ENCODE measurements around the gene WNT8A. TPM values are rescaled to one million over a fixed set of nuclear protein-coding genes. Genes with fewer than 3 reads are reported as not detected.

The WNT8A gene
- total and polyA plus RNA-seq, 2 experiments from 2014 or later, result not detected

DNA sequence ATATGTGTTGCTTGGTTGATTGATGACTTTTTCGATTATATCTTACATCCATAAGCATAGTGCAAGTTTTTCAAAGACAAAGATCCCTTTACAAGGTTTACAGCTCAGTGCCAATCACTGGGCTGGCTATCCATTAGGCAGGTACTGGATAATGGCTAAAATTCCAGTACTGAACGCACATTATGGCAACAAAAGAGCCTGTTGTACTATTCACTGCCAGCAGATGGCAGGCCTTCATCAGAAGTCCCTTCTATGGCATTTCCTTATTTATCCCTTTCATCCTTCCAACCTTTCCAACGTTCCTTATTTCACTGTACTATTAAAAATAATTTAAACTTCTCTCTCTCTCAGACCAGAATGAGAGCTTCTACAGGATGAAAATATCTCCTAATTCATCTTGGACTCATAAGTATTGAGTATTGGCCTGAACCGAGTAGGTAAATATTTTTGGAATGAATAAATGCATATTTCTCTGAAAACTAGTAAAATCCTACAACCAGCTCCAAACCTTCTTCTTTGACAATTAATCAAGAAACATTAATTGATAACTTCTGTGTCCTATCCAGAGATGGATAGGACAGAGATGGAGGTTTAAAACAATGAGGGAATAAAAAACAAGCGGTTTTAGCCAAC, 6.7 kb upstream of the WNT8A start:
- H3K27ac ChIP-seq, result no peak overlapping the region
- H3K4me3 ChIP-seq, result no peak overlapping the region
- H3K36me3 ChIP-seq, result no peaks in the 10 kb centered on the region
- no peaks in the 10 kb centered on the region for H3K27me3 ChIP-seq
- TF ChIP-seq, protein P1, sequence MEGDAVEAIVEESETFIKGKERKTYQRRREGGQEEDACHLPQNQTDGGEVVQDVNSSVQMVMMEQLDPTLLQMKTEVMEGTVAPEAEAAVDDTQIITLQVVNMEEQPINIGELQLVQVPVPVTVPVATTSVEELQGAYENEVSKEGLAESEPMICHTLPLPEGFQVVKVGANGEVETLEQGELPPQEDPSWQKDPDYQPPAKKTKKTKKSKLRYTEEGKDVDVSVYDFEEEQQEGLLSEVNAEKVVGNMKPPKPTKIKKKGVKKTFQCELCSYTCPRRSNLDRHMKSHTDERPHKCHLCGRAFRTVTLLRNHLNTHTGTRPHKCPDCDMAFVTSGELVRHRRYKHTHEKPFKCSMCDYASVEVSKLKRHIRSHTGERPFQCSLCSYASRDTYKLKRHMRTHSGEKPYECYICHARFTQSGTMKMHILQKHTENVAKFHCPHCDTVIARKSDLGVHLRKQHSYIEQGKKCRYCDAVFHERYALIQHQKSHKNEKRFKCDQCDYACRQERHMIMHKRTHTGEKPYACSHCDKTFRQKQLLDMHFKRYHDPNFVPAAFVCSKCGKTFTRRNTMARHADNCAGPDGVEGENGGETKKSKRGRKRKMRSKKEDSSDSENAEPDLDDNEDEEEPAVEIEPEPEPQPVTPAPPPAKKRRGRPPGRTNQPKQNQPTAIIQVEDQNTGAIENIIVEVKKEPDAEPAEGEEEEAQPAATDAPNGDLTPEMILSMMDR (IDR thresholded peaks at IDR 0.05; ENCODE audit: low read depth, low read length), result peak; percentile 84
- no peaks in the 10 kb centered on the region for H3K4me1 ChIP-seq (ENCODE audit: low read depth)
- no peaks in the 10 kb centered on the region for H3K9me3 ChIP-seq (ENCODE audit: low read depth)
- DNase-seq (ENCODE audit: low read depth in 1 of 2, low spot score in 1 of 2), result peak; percentile 75 to 78

DNA sequence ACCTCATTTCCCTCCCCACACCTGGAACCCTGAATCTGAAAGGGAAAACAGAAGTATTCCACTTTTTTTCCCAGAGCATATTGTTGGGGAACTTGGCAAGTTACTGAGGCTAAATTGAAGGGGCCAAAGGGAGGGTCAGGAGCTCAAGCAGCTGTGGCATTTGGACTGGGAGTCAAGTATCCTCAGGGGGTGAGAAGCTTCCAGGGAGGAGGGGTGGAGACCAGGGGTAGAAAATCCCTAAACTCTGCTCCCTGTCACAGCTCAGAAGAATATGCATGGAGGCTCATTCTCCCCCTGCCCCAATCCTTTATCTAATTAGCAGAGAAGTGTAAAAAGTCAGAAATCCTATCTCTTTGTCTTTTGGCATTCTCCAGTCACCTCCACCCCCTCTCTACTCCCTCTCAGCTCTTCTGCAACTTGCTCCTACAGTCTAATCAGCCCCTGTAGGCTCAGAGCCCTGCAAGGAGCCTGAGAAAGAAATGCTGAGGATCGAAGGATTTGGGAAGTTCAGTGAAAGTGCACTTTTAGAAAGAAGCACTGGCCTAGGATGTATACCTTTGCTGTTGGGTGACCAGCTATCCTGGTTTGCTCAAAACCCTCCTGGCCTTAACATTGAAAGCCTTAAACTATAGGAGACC, 5.7 kb upstream of the WNT8A start:
- Histone ChIP-seq H3K27me3 (no peaks in the 10 kb centered on the region), H3K27ac (peak overlapping the region; percentile 60), H3K4me3 (no peak overlapping the region), H3K9me3 (ENCODE audit: low read depth) (no peaks in the 10 kb centered on the region), H3K36me3 (no peaks in the 10 kb centered on the region), H3K4me1 (ENCODE audit: low read depth) (no peaks in the 10 kb centered on the region)
- no peak for DNase-seq (ENCODE audit: low read depth in 1 of 2, low spot score in 1 of 2)
- TF ChIP-seq, protein P1 (IDR thresholded peaks at IDR 0.05; ENCODE audit: low read depth, low read length), result no peak

DNA sequence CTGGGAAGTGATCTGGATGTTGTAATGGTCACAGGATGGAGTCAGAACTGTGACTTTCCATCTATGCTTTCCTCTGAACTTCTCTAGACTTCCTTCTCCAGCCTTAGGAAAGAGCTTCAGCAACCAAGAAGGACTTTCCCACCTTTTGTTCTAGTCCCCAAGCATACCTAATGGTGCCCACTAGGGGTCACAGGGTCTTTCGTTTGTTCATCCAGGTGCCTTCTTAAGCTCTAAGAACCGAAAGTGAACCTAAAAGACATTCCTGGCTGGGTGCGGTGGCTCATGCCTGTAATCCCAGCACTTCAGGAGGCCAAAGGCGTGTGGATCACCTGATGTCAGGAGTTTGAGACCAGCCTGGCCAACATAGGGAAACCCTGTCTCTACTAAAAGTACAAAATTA, 1.8 kb upstream of the WNT8A start:
- Histone ChIP-seq H3K4me3 (no peak overlapping the region), H3K27me3 (no peaks in the 10 kb centered on the region), H3K4me1 (ENCODE audit: low read depth) (no peaks in the 10 kb centered on the region), H3K36me3 (no peaks in the 10 kb centered on the region), H3K9me3 (ENCODE audit: low read depth) (no peaks in the 10 kb centered on the region), H3K27ac (no peak overlapping the region)
- TF ChIP-seq, protein P1 (IDR thresholded peaks at IDR 0.05; ENCODE audit: low read depth, low read length), result no peak
- no peak for DNase-seq (ENCODE audit: low read depth in 1 of 2, low spot score in 1 of 2)

DNA sequence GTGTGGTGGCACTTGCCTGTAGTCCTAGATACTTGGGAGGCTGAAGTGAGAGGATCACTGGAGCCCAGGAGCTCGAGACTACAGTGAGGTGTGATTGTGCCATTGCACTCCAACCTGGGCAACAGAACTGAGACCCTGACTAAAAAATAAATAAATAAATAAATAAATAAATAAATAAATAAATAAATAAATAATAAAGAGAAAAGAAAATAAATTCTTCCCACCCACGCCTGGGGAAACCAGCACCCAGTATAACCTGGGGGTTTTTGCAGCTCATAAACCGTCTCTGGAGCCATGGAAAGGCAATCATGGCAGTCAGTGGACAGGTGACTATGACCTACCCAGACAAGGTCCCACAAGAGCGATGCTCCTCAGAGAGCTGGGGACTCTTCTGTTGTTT, 7.9 kb downstream of the WNT8A start:
- Histone ChIP-seq H3K9me3 (ENCODE audit: low read depth) (no peaks in the 10 kb centered on the region), H3K27ac (no peak overlapping the region), H3K27me3 (no peaks in the 10 kb centered on the region), H3K36me3 (no peaks in the 10 kb centered on the region), H3K4me3 (no peak overlapping the region), H3K4me1 (ENCODE audit: low read depth) (no peaks in the 10 kb centered on the region)
- no peak for DNase-seq (ENCODE audit: low read depth in 1 of 2, low spot score in 1 of 2)
- TF ChIP-seq, protein P1 (IDR thresholded peaks at IDR 0.05; ENCODE audit: low read depth, low read length), result no peak

DNA sequence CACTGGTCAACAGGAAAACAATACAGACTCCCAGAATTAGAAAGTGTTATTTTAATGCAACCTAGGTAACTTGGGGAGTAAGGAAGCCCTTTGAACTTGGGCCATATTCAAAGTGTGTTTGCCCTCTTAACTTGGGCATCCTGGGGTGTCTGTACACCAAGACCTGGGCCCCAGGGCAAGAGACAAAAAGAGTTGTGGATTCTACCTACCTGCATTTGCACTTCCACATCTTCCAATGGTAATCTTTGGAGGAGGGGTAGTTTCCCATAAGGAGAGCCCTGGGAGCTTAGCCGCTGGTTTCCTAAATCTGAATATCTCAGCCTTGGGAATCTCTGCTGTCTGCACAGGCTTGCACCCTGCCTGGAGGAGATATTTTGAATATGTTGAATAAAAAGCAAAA, 8.5 kb downstream of the WNT8A start:
- TF ChIP-seq, protein P1 (IDR thresholded peaks at IDR 0.05; ENCODE audit: low read depth, low read length), result no peak
- no peak overlapping the region for H3K4me3 ChIP-seq
- H3K4me1 ChIP-seq (ENCODE audit: low read depth), result no peaks in the 10 kb centered on the region
- H3K27me3 ChIP-seq, result no peaks in the 10 kb centered on the region
- no peaks in the 10 kb centered on the region for H3K36me3 ChIP-seq
- no peak overlapping the region for H3K27ac ChIP-seq
- no peaks in the 10 kb centered on the region for H3K9me3 ChIP-seq (ENCODE audit: low read depth)
- DNase-seq (ENCODE audit: low read depth in 1 of 2, low spot score in 1 of 2), result no peak
